ENCODE measurements around the gene AJUBA.

Gene AJUBA

GRCh38 chr14:22985894-22986507, 3.6 kb upstream of the AJUBA start:
- H3K4me3 ChIP-seq (ENCODE audit: low read depth in 1 of 2, low read length in 2 of 2), result no peak overlapping the region
- ATAC-seq (ENCODE audit: insufficient read depth, low read depth), result no peak
- no peak overlapping the region for H3K4me2 ChIP-seq (ENCODE audit: insufficient read depth, low read length)
- H3K9ac ChIP-seq (ENCODE audit: low read depth, low read length), result no peak overlapping the region
- no peaks in the 10 kb centered on the region for H3K27me3 ChIP-seq (ENCODE audit: insufficient read depth, low read length, poor library complexity)
- no peak for TF ChIP-seq EZH2 (IDR thresholded peaks at IDR 0.05; ENCODE audit: borderline replicate concordance, low read depth, low read length, severe bottlenecking)
- TF ChIP-seq CTCF (IDR thresholded peaks at IDR 0.05; ENCODE audit: borderline replicate concordance, extremely low read depth, low read length, poor library complexity, severe bottlenecking), result no peak
- peaks cover 25% of the 10 kb centered on the region for H3K4me1 ChIP-seq (ENCODE audit: insufficient read depth, low read length)
- H2AFZ ChIP-seq (ENCODE audit: low read depth, low read length), result no peak overlapping the region
- 0 out of 2 replicates have a peak, but pooled peaks cover 8% of the 10 kb centered on the region for H3K36me3 ChIP-seq (ENCODE audit: insufficient read depth, low read length)
- H4K20me1 ChIP-seq (ENCODE audit: insufficient read depth, low read length), result no peaks in the 10 kb centered on the region
- DNase-seq, result no peak
- H3K9me3 ChIP-seq (ENCODE audit: insufficient read depth, low read length, severe bottlenecking), result no peaks in the 10 kb centered on the region
- H3K79me2 ChIP-seq (ENCODE audit: insufficient read depth, low read length), result peaks cover 9% of the 10 kb centered on the region; the same call in 1 of the 2 replicates
- H3K27ac ChIP-seq (ENCODE audit: low read length), result no peak overlapping the region

- Histone ChIP-seq H4K20me1 (ENCODE audit: insufficient read depth, low read length) (no peaks in the 10 kb centered on the region), H3K4me2 (ENCODE audit: insufficient read depth, low read length) (no peak overlapping the region), H3K27ac (ENCODE audit: low read length) (no peak overlapping the region), H3K27me3 (ENCODE audit: insufficient read depth, low read length, poor library complexity) (no peaks in the 10 kb centered on the region), H3K36me3 (ENCODE audit: insufficient read depth, low read length) (0 out of 2 replicates have a peak, but pooled peaks cover 8% of the 10 kb centered on the region), H3K79me2 (ENCODE audit: insufficient read depth, low read length) (peaks cover 12% of the 10 kb centered on the region; the same call in 1 of the 2 replicates), H3K9me3 (ENCODE audit: insufficient read depth, low read length, severe bottlenecking) (no peaks in the 10 kb centered on the region), H3K4me1 (ENCODE audit: insufficient read depth, low read length) (peaks cover 33% of the 10 kb centered on the region), H3K4me3 (ENCODE audit: low read depth in 1 of 2, low read length in 2 of 2) (no peak overlapping the region), H3K9ac (ENCODE audit: low read depth, low read length) (no peak overlapping the region), H2AFZ (ENCODE audit: low read depth, low read length) (no peak overlapping the region)
- ATAC-seq (ENCODE audit: insufficient read depth, low read depth), result no peak
- no peak for TF ChIP-seq EZH2 (IDR thresholded peaks at IDR 0.05; ENCODE audit: borderline replicate concordance, low read depth, low read length, severe bottlenecking)
- TF ChIP-seq CTCF (IDR thresholded peaks at IDR 0.05; ENCODE audit: borderline replicate concordance, extremely low read depth, low read length, poor library complexity, severe bottlenecking), result no peak
- no peak for DNase-seq
Measured at GRCh38 chr14:22984959-22985658, 2.8 kb upstream of the AJUBA start.

- Histone ChIP-seq H3K27me3 (ENCODE audit: insufficient read depth, low read length, poor library complexity) (no peaks in the 10 kb centered on the region), H3K4me2 (ENCODE audit: insufficient read depth, low read length) (peak overlapping the region; percentile 77), H3K36me3 (ENCODE audit: insufficient read depth, low read length) (peaks cover 10% of the 10 kb centered on the region; the same call in 1 of the 2 replicates), H3K9me3 (ENCODE audit: insufficient read depth, low read length, severe bottlenecking) (no peaks in the 10 kb centered on the region), H3K79me2 (ENCODE audit: insufficient read depth, low read length) (peaks cover 12% of the 10 kb centered on the region; the same call in 1 of the 2 replicates), H2AFZ (ENCODE audit: low read depth, low read length) (peak overlapping the region; percentile 94), H4K20me1 (ENCODE audit: insufficient read depth, low read length) (peaks cover 9% of the 10 kb centered on the region; the same call in 1 of the 2 replicates), H3K4me3 (ENCODE audit: low read depth in 1 of 2, low read length in 2 of 2) (peak overlapping the region; percentile 27 to 83), H3K27ac (ENCODE audit: low read length) (peak overlapping the region; percentile 82), H3K9ac (ENCODE audit: low read depth, low read length) (peak overlapping the region; percentile 77), H3K4me1 (ENCODE audit: insufficient read depth, low read length) (peaks cover 47% of the 10 kb centered on the region)
- DNase-seq (no peak), ATAC-seq (ENCODE audit: insufficient read depth, low read depth) (no peak; the same call in none of the 3 replicates)
- no peak for TF ChIP-seq EZH2 (IDR thresholded peaks at IDR 0.05; ENCODE audit: borderline replicate concordance, low read depth, low read length, severe bottlenecking)
- TF ChIP-seq CTCF (IDR thresholded peaks at IDR 0.05; ENCODE audit: borderline replicate concordance, extremely low read depth, low read length, poor library complexity, severe bottlenecking), result no peak
Measured at GRCh38 chr14:22981876-22982476, 375 bp downstream of the AJUBA start.
